Right kidney (tissue), 1 donor: ENCODE results near the gene CHAC1.

Source experiments
- DNase-seq: peaks from one replicate; pipeline ENCODE4 v3.0.0-alpha.2; 2016

Gene CHAC1

DNA sequence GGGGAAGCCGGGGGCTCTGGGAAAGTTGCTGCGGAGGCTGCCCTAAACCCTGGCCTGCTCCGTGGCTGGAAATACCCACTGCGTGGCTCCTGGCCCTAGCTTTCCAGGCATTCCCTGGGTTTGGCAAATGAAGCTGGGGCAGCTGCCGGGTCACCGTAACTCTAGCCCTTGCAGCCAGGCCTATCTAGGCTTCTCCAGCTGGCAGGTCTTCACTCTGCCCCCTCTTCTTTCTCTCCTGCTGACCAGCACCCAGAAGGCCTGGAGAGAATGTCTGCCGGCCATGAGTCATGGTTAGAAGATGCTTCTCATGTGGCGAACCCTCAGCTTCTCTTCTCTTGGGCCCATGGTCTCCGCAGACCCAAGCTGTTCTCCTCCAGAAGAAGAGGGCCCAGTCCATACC is 29.7 kb upstream of the CHAC1 start:
- no peak for DNase-seq

DNA sequence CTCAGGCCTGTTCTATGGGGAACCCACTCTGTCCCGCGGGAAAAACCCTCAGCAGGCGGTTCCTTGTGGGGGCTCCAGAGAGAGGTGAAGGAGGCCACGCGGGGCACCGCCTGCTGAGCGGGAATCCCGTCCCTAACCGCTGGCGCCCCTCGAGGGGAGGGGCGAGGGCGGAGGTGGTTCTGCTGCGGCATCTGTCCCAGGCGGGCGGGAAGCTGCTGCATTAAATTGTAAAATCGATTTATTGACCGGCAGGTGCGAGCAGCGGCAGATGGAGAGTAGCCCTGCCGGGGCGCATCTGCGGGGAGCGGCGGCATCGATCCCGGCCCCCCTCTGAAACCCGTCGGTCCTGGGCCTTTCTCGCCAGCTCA is 27.8 kb upstream of the CHAC1 start:
- DNase-seq: no peak

DNA sequence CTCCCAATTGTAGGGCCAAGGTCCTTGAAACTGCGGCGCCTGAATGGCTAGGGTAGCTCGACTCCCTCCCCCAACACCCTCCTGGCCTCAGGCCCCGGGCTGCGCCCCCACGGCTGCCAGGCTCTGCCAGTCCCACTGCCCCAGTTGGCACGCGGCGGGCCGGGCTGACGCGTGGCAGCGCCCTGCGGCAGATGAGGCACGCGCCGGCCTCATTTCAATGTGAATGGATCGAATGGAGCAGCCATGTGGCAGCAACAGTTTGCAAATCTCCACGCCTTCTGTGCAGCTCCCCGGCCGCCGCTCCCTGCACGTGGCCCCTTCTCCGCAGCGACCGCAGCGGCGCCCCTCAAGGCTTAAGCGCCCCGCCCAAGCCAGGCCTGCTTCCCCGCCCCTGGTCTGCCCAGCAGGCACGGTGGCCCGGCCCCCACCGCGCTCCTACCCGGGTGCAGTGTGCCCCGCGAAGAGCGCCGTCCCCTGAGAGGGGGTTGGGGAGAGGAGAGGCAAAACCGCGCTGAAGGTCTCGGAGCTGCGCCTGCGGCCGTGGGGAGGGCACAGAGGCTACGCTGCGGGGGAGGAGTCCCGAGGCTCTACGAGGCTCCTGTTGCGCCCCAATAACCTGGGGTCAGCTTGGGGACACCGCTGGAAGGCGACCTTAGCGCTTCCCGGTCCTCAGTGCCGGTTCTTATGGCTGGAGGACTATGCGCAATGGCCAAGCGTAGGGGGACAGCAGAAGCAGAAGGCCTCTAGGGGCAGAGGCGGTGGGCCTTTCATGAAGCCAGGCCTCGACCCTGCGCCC is 27.2 kb upstream of the CHAC1 start:
- peak; percentile 71 for DNase-seq

DNA sequence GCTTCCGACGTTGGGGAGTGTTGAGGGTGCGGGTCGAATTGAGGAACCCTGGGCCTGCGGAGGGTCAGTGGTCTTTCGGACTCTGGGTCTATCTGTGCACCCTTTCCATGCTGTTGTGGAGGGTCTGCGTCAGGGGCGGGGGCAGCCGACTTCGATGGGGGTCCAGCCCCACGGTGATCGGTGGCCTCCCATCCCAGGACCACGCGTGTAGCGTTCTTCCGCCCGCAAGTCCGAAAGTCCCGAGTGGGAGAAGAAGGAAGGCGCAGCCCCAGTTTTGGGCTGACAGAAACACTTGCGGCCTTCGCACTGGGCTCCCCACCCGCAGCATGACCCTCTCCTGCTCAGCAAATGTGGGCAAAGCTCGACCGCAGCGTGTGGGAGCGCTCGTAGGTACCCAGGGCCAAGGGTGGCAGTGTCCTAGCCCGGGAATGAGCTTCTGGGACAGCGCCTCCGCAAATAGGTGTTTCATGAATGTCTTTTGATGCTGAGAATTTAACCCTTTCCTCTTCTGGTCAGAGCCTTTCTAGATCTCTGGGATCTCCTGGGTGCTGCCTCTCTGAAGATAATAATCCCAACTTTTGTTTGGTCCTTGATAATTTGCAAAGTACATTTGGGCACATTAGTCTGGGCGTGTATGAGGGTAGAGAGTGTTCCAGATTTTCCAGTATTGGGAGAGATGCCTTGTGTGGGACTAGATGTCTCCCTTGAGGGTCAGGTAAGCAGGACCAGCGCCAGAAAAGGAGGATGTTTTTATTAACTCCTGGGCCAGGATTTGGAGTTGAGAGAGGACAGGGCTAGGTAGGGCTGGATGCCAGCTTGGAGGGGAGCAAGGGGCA is 26.4 kb upstream of the CHAC1 start:
- DNase-seq: no peak

DNA sequence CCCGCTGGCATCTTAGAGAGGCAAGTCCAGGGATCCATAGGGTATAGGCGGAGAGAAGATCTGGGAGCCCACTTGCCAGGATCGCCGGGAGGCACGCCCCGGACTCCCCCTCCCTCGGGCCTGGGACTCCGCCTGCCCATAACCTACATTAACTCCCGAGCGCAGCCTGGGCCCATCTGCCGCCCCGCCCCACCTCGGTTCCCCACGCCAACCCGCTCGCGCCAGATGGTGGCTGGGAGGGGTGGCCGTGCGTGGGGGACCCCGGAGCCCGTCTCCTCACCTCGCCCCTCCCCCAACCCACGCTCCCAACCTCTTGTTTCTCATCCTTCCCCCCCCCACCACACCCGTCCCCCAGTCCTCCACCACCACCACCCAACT is 25.8 kb upstream of the CHAC1 start:
- DNase-seq: no peak

DNA sequence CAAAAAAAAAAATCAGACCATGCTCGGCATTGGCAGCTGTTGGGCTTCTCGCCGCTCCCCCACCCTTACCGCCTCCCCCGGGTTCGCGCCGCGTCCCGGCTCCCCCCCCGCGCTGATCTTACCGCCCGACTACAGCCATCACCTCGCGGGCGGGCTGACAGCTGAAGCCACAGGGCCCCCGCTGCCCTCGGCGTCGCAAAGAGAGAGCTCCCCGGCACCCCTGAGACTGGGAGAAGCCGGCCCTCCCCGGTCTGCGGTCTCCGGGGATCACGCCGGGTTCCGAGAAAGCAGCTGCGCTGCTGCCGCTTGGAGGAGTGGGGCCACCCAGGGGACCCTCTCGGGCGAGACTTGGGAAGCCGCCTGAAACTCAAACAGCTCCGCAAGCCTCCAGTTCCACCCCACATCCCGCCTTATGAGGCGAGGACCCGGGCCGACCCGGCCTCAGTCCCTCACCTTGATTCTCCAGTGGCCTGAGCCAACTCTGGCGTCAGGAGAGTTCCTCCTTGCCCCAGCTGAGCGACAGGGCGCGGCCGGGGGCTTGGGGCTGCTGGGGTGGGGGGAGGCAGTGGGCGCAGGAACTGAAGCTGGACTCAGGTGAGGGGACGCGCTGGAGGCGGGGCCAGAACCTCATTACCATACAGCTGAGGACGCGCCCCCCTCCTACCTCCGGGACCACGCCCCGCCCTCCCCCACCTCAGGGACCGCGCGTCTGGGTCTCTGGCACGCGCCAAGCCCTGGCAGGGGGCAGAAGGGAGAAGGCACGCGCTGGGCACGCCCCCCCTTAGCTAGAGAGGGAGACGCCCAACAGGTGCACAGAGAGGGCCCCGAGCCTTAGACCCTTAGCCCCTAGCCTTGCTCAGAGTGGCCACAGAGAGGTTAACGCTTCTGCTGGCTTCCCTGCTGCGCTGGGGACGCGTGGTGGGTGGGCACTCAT is 25.1 kb upstream of the CHAC1 start:
- peak; percentile 53 for DNase-seq

DNA sequence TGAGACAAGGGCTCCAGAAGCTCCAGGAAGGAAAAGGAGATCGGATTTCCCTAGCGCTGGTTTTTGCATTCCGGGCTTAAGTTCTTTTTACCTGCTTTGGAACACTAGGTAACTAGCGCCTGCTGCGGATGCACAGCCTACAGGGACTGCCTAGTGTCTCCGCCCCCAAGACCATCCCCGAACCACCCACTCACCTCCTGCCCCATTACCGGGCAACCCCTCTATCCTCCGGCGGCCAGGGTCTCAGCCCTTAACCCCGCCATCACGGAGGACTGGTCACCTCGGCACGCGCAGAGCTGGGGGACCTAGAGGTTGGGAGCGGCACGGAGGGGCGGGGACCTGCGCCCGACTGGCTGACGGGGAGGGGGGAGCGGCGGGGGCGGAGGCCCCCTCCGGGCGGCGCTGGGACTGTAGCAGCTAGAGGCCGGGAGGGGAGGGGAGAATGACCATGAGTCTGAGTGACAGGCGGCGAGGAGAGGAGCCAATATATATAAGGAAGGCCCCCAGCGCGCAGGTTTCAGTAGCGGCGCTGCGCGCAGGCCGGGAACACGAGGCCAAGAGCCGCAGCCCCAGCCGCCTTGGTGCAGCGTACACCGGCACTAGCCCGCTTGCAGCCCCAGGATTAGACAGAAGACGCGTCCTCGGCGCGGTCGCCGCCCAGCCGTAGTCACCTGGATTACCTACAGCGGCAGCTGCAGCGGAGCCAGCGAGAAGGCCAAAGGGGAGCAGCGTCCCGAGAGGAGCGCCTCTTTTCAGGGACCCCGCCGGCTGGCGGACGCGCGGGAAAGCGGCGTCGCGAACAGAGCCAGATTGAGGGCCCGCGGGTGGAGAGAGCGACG is 24.2 kb upstream of the CHAC1 start, which contains the start of gene DLL4:
TSS of gene DLL4 (plus strand) at position 520 of the 839 bp plus-strand sequence. CDS start 329 bp downstream, outside the sequence.
- DNase-seq: peak; percentile 84

DNA sequence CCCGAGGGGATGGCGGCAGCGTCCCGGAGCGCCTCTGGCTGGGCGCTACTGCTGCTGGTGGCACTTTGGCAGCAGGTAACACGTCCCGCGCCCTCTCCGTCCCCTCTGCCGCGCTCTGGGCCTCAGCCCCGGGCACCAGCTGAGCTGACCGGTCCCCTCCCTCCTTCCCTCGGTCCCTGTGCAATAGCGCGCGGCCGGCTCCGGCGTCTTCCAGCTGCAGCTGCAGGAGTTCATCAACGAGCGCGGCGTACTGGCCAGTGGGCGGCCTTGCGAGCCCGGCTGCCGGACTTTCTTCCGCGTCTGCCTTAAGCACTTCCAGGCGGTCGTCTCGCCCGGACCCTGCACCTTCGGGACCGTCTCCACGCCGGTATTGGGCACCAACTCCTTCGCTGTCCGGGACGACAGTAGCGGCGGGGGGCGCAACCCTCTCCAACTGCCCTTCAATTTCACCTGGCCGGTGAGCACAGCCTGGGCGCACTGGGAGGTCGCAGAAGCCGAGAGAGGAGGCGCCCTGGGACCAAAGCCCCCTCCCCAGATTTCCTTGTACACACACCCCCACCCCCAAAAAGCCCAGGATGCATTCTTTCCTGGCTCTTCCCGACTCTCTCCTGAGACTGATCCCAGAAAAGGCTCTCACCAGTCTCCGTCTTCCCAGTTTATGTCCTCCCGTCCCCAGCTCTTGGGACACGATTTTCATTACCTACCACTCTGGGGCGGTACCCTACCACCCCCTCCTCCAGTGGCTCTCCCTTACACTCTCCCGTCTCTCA is 23.4 kb upstream of the CHAC1 start:
- no peak for DNase-seq

DNA sequence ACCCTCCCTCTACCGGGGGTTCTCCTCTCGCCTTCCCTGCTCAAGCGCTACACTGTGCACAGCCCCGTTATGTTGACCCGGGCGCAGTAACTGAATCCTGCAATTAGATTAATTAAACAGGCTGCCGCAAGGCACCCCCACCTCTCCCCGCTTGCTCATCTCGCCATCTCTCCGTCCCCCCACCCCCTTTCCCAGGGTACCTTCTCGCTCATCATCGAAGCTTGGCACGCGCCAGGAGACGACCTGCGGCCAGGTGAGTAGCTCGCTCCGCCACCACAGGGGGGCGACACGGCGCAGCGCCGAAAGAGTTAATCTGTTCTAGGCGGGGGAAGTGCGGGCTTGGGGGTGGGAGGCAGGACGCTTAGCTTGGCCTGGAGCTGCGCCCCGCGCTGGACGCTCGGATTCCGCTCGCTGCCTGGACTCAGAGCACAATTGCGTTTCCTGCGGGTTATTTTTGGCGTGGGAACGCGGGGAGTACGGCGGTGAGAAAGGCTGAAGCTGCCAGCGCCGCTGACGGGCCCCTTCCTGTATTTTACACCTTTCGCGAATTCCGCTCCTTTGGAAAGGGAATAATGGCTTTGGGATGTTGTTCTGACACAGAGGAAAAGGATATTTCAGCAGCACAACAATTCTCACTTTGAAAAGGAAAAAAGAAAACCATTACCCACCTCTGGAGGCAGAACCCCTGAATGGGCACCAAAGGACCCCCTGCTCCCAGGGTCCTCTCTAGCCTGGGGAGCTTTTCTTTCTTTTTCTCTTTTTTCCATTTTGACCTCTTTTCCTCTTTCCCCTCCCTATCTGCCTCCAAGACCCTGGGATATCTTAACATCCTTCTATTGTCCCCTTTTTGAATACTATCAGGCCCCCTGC is 22.6 kb upstream of the CHAC1 start:
- DNase-seq: peak; percentile 46

DNA sequence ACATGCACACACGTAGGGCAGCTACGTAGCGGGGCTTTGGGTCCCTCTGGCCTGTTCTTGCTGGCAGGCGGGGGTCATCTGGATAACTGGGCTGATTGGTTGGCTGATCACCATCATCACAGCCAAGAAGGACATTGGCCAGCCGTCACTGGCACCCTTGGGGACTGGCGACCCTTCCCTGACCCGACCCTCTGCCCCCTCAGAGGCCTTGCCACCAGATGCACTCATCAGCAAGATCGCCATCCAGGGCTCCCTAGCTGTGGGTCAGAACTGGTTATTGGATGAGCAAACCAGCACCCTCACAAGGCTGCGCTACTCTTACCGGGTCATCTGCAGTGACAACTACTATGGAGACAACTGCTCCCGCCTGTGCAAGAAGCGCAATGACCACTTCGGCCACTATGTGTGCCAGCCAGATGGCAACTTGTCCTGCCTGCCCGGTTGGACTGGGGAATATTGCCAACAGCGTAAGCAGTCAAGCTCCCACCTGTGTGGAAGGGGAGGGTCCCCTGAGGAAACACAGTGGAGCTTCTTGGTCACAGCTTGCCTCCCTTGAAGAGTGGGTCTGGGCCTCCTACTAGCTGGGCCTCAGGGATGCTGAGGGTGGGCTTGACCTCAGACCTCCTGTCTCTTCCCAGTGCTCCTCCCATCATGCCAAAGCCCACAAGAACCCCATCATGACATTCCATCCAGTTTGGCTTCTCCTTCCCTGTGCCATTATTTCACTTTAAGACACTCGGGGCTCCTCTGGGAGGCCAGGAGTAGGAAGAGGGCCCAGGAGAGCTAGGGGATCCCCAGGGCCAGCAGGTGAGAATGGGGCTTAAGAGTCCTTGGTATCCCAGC is 21.8 kb upstream of the CHAC1 start:
- DNase-seq: no peak

DNA sequence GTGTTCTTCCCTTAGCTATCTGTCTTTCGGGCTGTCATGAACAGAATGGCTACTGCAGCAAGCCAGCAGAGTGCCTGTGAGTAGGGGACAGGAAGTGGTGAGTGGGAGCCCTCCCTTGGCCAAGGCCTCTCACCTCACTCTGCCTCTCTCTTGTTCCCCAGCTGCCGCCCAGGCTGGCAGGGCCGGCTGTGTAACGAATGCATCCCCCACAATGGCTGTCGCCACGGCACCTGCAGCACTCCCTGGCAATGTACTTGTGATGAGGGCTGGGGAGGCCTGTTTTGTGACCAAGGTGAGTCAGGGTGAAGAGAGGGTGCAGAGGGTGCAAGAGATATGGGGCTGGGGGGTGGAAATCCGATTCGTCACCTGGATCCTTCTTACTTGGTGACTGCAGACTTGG is 21.1 kb upstream of the CHAC1 start:
- peak; percentile 34 for DNase-seq

DNA sequence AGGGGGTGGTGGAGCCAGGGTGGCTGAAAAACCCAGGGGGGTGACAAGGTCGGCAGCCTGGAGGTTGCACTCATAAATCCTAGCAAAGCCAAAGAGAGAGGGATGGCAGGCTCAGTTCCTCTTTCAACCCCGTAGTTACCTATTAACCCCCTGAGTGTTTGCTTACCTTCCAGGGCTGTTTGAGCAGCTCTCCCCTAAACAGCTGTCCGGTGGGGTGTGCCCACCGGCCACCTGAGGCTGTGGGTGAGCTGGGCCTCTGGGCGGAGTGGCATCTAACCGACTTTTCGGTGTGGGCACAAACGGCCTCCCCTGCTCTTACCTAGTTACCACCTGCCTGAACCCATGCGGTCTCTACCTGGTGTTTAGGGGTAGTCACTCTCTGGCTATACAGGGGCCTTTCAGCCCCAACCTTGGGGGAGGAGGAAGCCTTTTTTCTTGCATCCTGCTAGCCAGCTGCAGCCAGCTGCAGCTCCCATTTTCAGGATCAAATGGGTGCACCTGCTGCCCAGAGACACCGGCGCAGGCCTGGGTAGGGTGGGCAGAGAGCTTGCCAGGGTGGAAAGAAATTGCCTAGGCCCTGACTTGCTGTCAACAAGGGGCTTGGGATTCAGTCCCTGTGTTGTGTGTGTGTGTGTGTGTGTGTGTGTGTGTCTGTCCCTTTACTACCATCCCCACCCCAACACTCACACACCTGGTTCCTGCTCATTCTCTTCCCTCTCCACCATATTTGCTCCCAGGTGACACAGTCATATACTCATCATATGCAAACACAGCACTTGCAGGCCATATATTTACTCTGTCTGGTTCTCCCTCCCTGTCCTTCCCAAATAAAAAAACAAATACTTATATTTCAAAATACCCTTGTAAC is 20.4 kb upstream of the CHAC1 start:
- no peak for DNase-seq

DNA sequence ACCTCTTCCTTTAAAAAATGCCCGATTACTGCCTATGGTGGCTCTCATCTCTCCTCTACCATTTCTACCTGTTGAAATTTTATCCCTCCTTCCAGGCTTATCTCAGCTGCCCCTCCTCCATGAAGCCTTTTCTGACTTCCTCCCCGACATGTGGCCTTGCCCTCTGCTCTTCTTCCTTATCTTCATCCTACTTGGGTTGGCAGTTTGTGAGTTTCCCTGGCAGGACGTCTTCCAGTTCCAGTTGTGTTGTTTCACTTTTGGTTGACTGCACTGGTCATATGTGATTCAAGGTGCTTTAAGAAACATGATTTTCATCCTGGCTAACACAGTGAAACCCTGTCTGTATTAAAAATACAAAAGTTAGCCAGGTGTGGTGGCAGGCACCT is 19.8 kb upstream of the CHAC1 start:
- no peak for DNase-seq

DNA sequence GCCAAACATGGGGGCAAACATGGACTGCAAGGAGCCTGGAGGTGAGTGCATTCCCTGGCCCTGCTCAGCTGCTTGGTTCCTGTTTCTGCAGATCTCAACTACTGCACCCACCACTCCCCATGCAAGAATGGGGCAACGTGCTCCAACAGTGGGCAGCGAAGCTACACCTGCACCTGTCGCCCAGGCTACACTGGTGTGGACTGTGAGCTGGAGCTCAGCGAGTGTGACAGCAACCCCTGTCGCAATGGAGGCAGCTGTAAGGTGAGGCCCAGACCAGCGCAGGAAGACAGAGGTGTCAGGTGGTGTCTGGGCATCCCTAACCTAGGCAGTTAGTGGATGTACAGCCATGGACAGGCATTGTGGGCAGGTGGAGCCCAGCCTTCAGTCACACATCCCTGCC is 18.8 kb upstream of the CHAC1 start:
- DNase-seq: no peak

DNA sequence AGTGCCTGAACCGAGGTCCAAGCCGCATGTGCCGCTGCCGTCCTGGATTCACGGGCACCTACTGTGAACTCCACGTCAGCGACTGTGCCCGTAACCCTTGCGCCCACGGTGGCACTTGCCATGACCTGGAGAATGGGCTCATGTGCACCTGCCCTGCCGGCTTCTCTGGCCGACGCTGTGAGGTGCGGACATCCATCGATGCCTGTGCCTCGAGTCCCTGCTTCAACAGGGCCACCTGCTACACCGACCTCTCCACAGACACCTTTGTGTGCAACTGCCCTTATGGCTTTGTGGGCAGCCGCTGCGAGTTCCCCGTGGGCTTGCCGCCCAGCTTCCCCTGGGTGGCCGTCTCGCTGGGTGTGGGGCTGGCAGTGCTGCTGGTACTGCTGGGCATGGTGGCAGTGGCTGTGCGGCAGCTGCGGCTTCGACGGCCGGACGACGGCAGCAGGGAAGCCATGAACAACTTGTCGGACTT is 17.0 kb upstream of the CHAC1 start:
- DNase-seq: no peak

DNA sequence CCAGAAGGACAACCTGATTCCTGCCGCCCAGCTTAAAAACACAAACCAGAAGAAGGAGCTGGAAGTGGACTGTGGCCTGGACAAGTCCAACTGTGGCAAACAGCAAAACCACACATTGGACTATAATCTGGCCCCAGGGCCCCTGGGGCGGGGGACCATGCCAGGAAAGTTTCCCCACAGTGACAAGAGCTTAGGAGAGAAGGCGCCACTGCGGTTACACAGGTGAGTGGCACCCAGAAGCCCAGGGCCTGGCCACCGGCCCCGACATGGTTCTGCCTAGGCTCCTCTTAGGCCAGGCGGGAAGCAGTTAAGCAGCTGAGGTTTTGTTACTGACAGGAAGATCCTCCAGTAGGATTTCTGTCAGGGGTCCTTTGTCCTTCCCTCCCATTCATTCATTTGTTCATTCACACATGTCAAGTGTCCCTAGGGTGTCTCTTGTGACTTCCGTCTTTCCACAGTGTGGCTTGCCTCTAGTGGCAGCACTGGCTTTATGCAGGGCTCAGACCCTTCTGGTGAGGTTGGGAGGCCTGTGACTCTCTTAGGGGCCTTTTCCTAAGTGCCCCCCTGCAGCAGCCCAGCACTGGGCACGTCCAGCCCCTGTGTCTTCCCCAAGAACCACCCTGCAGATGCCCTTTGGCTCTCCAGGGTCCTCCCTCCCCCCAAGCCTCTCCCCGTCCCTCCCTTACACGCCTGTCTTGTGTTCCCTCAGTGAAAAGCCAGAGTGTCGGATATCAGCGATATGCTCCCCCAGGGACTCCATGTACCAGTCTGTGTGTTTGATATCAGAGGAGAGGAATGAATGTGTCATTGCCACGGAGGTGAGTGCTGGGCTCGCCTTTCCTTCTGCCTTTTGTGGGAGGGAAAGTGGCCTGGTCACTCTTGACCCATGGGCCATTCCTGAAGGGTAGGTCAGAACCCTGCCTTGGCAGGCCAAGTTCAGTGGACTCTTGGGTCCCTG is 16.3 kb upstream of the CHAC1 start:
- DNase-seq: no peak
